ENCODE measurements around the gene TTC22. TPM values are rescaled to one million over a fixed set of nuclear protein-coding genes. Genes with fewer than 3 reads are reported as not detected.
A peak's percentile ranks its signal among the peaks of the same experiment; 100 is the strongest.

Gene TTC22
- total RNA-seq, 1 donor from 2014 or later: not detected

DNA sequence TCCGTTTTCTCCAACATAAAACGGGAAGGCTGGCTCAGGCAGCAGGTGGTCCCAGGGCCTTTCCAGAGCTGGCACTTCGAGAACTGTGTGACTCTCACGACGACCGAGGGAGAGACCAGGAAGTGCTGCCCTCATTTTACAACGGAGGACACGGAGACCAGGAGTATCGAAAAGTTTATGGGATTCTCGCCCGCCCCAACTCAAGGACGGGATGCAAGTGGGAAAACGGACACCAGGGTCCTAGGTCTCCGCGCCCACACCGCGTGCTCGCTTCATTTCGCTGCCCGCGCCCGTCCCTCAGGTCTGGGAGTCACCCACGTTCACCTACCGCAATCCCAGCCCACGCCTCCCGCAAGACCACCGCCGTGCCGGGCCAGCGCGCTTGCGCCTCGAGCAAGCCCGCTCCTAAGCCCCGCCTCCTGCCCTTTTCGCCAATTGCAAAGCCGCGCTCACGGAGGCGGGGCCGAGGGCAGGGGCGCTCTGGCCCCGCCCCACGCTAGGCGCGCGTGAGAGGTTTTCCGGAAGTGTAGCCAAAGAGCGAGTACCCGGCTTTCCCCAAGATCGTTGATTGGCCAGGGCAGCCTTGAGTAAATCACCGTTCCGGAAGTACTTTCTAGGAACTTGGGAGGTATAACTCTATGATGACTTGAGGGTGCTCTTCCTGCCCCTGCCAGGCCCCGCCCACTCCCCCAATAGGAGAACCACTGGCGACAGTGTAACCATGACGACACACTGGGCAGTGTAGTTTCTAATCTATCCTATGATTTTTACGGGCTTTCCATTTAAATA, 36.8 kb downstream of the TTC22 start, which contains the start of gene PARS2:
TSS of gene PARS2 (minus strand) at position 391 of the 789 bp plus-strand sequence. CDS start 5,362 bp downstream, outside the sequence.
- H3K4me3 Mint-ChIP-seq (ENCODE audit: unreplicated experiment): peak within 1 kb of the TSS; percentile 94
- peaks cover 49% of the 10 kb centered on the region for H3K4me1 Mint-ChIP-seq (ENCODE audit: low read depth, unreplicated experiment)
- H3K27me3 Mint-ChIP-seq (ENCODE audit: unreplicated experiment): peaks cover 17% of the 10 kb centered on the region
- no peaks in the 10 kb centered on the region for H3K36me3 Mint-ChIP-seq (ENCODE audit: unreplicated experiment)
- TF ChIP-seq, protein P1, sequence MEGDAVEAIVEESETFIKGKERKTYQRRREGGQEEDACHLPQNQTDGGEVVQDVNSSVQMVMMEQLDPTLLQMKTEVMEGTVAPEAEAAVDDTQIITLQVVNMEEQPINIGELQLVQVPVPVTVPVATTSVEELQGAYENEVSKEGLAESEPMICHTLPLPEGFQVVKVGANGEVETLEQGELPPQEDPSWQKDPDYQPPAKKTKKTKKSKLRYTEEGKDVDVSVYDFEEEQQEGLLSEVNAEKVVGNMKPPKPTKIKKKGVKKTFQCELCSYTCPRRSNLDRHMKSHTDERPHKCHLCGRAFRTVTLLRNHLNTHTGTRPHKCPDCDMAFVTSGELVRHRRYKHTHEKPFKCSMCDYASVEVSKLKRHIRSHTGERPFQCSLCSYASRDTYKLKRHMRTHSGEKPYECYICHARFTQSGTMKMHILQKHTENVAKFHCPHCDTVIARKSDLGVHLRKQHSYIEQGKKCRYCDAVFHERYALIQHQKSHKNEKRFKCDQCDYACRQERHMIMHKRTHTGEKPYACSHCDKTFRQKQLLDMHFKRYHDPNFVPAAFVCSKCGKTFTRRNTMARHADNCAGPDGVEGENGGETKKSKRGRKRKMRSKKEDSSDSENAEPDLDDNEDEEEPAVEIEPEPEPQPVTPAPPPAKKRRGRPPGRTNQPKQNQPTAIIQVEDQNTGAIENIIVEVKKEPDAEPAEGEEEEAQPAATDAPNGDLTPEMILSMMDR (IDR thresholded peaks at IDR 0.05; ENCODE audit: partially characterized antibody, unreplicated experiment): no peak
- peaks cover 2% of the 10 kb centered on the region for H3K9me3 Mint-ChIP-seq (ENCODE audit: unreplicated experiment)
- peak; percentile 98 for DNase-seq
- peak within 1 kb of the TSS; percentile 83 for H3K27ac Mint-ChIP-seq (ENCODE audit: unreplicated experiment)

DNA sequence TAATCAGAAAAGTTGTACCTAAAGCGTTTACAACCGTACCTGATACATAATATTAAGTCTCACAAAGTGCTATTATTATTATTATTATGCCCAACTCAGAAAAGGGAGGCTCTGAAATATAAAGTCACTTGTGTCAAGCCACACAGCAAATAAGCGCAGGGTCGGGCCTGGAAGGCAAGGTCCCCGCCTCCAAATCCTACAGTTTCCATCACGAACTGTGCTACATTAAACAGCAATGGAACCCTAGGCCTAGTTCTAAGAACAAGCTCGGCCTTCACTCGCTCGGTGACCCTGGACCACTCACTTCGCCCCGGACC, 37.3 kb downstream of the TTC22 start:
- no peaks in the 10 kb centered on the region for H3K36me3 Mint-ChIP-seq (ENCODE audit: unreplicated experiment)
- peaks cover 18% of the 10 kb centered on the region for H3K27me3 Mint-ChIP-seq (ENCODE audit: unreplicated experiment)
- peaks cover 53% of the 10 kb centered on the region for H3K4me1 Mint-ChIP-seq (ENCODE audit: low read depth, unreplicated experiment)
- peak overlapping the region; percentile 83 for H3K27ac Mint-ChIP-seq (ENCODE audit: unreplicated experiment)
- peak overlapping the region; percentile 94 for H3K4me3 Mint-ChIP-seq (ENCODE audit: unreplicated experiment)
- DNase-seq: no peak
- TF ChIP-seq, protein P1 (IDR thresholded peaks at IDR 0.05; ENCODE audit: partially characterized antibody, unreplicated experiment): no peak
- peaks cover 2% of the 10 kb centered on the region for H3K9me3 Mint-ChIP-seq (ENCODE audit: unreplicated experiment)

DNA sequence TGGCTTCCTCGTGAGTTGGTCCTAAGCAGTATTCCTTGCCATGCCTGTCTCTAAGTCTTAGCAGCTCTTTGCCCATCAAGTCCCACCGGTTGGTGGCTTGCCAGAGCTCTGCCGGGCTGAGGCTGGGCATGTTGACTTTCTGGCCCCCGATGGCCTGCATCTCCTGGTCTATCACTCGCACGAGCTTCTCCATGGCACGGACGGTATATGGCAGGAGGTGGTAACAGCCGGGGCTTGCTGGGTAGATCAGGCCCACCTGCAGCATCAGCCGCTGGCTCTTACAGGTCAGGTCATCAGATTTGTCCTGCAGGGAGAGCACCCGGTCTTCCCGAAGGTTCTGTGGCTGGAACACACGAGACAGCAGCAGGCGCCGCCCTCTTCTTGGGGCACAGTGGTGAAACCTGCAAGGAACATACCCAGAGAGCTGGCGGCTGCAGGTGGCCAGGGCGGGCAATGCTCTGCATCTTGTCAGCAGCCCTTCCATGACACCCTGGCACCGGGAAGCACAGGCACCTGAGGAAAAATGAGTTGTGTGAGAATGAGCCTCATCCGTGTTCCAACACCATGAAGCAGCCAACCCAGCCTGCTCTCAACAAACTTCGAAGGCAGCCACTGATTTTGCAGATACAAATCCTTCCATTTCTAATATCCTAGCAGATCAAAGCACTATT, 42.3 kb downstream of the TTC22 start:
- Mint-ChIP-seq H3K36me3 (ENCODE audit: unreplicated experiment) (no peaks in the 10 kb centered on the region), H3K4me3 (ENCODE audit: unreplicated experiment) (no peak overlapping the region), H3K27ac (ENCODE audit: unreplicated experiment) (no peak overlapping the region), H3K4me1 (ENCODE audit: low read depth, unreplicated experiment) (peaks cover 35% of the 10 kb centered on the region), H3K27me3 (ENCODE audit: unreplicated experiment) (peaks cover 8% of the 10 kb centered on the region), H3K9me3 (ENCODE audit: unreplicated experiment) (no peaks in the 10 kb centered on the region)
- no peak for DNase-seq
- TF ChIP-seq, protein P1 (IDR thresholded peaks at IDR 0.05; ENCODE audit: partially characterized antibody, unreplicated experiment): no peak

DNA sequence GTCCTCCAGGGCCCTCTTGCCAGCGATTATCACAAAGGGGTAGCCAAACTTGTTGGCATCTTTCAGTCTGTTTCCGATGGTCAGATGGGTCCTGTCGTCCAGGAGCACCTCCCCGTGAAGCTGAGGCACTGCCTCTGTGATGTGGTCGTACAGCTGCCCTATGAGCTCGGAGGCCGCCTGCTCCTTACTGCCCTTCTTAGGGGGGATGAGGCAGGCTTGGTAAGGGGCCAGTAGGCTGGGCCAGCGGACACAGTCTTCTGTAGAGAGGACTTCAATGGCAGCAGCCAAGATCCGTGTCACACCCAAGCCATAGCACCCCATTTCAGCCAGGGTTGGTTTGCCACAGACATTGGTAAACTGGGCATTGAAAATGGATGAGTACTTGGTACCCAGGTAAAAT, 43.3 kb downstream of the TTC22 start:
- TF ChIP-seq, protein P1 (IDR thresholded peaks at IDR 0.05; ENCODE audit: partially characterized antibody, unreplicated experiment): no peak
- no peak overlapping the region for H3K27ac Mint-ChIP-seq (ENCODE audit: unreplicated experiment)
- H3K9me3 Mint-ChIP-seq (ENCODE audit: unreplicated experiment): no peaks in the 10 kb centered on the region
- peaks cover 8% of the 10 kb centered on the region for H3K27me3 Mint-ChIP-seq (ENCODE audit: unreplicated experiment)
- no peak overlapping the region for H3K4me3 Mint-ChIP-seq (ENCODE audit: unreplicated experiment)
- DNase-seq: no peak
- H3K4me1 Mint-ChIP-seq (ENCODE audit: low read depth, unreplicated experiment): peaks cover 31% of the 10 kb centered on the region
- no peaks in the 10 kb centered on the region for H3K36me3 Mint-ChIP-seq (ENCODE audit: unreplicated experiment)
